Stimulated activated CD4-positive, alpha-beta T cell treated with anti-CD3 and anti-CD28 coated beads, Interleukin-2, amount 100 ng/mL, for 48 hours (primary cell): ENCODE results near the gene CPNE5.
A peak's percentile ranks its signal among the peaks of the same experiment; 100 is the strongest.
"Not testable (repeated sequence)": the region's sequence is repeated elsewhere in the genome, so short reads cannot be mapped to it uniquely, and the experiment has no call there.

ENCODE experiments used
- DNase-seq, 2 donors: peaks; one replicate each; pipeline ENCODE4 v3.0.0-alpha.2; 2020

Gene CPNE5

DNA sequence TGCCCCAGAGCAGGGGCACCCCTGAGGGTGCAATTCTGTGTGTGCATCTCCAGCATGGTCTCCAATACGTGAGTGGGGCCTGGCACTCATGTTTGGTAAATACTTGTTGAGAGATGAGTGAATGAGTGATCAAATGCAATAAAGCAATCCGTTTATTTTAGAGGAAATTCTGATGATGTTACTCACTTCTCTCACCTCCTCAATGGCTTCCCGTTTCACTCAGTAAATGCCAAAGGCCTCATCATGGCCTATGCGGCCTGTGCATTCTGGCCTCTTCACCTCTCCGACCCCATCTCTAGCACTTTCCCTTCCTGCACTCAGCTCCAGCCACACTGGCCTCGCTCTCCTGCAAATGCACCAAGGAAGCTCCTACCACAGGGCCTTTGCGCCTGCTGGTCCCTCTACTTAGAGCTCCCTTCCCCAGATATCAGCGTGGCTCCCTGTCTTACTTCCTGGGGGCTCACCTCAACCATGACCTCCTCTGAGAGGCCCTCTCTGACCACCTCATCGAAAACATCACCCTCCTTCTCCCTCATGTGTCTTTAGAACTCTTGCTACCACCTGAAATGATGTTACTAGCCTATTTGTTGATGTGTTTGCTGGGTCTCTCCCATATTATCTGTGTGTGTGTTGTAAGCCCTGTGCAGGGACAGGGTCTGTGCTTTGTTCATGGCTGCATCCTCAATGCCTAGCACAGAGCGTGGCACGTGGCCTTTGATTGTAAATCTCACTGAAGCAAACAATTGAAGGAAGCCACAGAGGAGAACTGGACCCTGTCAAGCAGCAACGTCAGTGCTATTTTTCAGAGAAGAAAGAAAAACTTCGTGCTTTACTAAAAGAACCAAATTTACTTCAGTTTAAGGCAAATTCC lies 99.1 kb downstream of the CPNE5 start:
- DNase-seq: no peak

DNA sequence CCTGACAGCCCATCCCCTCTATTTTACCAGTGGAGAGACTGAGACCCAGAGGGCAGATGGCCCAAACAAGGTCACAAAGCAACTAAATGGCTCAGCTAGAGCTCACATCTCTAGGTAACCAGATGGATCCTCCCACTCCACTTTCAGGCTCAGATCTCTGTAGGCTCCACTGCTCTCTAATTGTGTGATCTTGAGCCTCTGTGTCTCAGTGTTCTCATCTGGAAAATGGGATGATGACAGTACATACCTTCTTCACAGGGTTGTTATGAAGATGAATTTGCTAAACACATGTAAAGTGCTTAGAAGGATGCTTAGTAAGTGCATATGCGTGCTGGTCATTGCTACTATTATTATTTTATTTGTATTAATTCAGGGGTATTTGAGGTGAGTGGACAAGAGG lies 101.1 kb downstream of the CPNE5 start:
- no peak for DNase-seq

DNA sequence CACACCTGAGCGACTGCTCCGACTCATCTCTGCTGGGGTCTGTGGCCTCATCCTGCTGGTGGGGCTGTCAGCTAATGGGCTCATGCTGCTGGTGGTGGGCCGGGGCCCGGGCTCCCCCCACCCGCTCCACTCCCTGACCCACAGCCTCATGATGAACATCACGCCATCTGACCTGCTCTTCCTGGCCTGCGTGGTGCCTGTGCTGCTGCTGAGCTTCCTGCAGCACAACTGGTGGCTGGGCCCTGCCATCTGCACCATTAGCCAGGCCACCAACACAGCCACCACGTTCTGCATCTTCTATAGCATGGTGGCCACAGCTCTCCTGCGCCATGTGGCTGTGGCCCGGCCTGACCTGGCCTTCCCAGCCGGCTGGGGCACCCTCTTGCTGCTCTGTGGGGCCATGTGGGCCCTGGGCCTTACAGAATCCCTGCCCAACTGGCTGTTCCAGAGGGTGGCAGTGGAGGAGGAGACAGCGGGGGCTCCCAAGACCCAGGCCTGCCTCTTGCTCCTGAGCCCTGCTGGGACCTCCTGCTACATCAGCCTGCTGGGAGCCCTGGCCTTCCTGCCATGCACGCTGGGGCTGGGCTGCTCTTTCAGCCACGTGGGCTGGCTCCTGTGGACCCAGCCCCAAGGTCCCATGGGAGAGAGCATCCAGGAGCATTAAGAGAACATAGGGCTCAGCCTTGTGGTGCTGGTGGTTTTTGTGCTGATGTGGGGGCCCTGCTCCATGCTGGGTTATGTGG lies 102.0 kb downstream of the CPNE5 start:
- DNase-seq: no peak

DNA sequence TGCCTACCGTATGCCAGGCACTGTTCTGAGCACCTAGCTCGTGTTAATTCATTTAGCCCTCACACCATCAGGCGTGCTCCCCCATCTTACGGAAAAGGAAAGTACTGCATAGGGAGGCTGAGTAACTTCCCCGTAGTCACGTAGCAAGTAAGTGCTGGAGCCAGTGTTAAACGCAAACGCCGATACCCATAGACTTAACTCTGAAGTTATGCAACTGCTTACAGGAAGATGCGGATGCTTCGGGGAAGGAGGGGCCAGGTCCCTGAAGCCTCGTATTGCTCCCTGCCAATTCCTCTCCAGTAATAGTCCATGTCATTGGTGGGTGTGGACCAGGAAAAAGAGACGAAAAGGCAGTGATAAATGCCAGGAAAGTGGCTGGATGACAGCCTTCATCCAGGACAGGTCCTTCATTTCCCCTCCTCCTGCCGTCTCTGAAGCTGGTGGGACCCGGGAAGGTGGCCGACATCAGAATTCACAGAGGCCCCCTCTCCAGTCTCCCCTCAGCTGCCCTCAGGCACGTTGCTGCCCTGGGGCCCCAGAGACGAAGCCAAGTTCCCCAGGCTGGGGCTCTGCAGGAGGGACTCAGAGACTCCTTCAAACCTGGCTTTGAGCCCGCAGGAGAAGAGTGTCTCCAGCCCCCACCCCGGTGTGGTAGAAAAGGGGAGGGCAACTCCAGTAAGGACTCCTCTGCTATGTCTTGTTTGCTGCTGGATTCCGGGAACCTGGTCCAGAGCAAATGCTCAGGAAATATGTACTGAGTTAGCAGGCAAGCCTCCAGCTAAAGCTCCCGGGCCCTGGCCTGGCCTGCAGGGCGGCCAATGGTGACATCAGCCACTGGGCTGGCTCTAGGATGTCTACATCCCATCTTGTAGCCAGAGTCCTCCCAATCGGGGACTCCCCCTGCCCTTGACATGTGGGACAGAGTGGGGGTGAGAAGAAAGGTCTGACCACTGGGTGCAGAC lies 103.9 kb downstream of the CPNE5 start:
- no peak for DNase-seq

DNA sequence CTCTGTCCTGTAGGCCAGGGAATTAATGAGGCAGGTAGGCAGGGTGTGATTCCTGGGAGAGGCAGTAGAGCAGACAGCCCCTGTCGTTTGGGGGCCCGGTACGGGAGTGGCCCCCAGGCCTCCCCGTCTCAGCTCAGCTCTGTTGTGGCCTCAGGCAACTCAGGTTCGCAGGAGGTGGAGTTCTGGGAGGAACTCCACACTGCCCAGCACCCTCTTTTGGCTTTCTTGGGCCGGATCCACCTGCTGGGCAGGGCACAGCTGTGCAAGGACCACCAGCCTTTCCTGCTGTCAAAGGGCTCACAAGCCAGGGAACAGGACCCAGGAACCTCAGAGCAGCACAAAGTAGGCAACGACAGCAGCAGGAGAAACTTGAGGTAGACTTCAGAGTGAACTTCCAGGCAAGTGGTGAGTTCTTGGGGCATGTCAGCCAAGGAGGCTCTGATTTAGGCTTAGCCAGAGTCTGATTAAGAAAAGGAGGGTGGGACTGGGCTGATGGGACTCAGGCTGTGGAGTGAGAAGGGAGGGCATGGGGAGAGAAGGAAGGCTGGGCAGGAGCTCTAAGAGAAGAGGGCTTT lies 104.7 kb downstream of the CPNE5 start:
- no peak for DNase-seq

DNA sequence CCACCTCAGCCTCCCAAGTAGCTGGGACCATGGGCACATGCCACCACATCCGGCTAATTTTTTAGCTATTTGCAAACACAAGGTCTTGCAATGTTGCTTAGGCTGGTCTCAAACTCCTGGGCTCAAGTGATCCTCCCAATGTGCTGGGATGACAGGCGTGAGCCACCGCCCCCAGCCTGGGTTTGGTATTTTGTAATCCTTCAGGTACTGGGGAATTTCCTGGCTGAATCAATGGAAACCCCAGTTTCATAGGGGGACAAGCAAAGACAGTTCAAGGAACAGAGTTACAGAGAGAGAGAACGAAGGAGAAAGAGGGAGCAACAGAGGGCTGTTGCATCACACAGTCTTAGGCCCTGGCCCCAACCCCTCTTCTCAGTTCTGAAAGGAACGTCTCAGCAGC lies 105.9 kb downstream of the CPNE5 start:
- no peak for DNase-seq

DNA sequence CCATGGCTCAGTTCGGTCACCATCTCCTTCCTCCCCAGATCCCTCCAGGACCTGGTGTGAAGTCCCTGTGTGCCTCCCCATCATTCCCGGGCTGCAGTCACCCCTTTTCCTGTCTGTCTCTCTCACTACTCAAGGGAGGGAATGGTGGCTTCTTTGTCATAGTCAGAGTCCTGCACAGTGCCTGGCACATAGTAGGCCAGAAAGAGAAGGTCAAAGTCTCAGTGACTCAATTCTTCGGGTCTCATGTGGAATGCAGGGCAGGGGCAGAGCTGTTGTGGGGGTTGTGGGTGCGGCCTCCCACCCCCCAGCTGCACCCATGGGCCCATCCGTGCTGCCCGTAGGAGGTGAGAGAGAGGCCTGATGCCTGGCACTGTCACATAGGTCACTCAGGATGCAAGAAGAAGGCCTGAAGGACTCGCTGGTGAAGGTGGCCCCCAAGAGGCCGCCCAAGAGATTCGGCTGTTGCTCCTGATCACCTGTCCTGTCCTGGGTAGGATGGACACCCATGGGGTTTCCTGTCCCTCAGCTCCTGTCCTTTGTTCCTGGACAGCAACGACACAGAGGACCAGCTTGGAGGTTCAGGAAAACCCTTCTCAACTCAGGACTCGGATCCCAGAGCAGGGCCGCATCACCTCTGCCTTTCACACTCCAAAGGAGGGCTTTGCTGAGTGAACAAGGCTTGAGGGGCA lies 107.5 kb downstream of the CPNE5 start:
- DNase-seq: no peak

DNA sequence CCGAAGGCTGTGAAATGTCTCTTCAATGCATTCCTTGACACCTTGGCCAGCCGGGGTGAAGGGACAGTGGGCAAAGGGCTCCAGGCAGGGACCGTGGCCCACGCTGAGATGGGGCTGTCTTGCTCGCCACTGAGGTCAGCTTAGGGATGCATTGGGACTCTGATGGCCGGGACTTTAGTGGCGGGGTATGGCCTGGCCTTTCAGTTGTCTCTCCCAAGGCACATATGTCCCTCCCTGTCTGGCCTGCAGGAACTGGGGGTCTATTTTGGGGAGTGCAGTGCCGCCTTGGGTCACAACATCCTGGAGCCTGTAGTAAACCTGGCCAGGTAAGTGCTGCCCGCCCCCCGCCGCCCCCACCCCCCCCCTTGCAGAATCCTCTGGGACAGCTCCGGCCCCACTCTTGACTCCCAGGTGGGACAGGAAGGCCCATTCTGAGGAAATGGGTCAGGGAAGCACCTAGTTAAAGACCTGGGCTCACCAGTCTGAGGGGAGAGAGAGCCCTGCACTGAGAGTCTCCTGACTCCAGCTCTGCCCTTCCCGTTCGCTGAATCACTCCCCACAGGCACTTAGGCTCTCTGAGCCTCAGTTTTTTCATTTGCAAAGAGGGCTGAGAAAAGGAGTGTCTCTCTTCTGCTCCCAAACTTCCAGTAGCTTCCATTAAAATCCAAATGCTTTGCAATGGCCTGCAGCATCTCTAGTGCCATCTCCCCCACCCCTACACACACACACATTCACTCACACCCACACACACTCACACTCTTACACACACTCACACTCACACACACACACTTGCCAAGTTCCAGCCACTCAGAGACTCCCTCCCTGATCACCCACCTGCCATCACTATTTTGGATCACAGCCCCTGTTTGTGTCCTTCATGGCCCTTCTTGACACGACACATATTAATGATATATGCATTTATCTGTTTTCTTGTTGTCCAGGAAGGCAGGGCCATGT lies 108.5 kb downstream of the CPNE5 start:
- DNase-seq: no peak

DNA sequence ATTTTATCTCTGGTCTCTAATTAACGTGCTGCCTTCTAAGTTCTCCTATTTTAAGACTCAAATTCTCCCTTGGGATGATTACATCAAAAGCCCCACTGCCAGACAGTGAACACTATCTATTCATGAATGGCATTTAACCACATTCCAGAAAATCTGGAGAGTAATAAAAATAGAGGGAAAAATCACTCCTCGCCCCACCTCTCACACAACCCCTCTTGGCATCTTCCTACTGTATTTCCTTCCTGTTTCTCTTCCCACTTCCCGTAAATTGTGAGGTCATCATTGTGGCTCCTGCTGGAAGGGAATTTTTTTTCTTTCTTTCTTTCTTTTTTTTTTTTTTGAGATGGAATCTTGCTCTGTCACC lies 110.1 kb downstream of the CPNE5 start:
- no peak for DNase-seq

DNA sequence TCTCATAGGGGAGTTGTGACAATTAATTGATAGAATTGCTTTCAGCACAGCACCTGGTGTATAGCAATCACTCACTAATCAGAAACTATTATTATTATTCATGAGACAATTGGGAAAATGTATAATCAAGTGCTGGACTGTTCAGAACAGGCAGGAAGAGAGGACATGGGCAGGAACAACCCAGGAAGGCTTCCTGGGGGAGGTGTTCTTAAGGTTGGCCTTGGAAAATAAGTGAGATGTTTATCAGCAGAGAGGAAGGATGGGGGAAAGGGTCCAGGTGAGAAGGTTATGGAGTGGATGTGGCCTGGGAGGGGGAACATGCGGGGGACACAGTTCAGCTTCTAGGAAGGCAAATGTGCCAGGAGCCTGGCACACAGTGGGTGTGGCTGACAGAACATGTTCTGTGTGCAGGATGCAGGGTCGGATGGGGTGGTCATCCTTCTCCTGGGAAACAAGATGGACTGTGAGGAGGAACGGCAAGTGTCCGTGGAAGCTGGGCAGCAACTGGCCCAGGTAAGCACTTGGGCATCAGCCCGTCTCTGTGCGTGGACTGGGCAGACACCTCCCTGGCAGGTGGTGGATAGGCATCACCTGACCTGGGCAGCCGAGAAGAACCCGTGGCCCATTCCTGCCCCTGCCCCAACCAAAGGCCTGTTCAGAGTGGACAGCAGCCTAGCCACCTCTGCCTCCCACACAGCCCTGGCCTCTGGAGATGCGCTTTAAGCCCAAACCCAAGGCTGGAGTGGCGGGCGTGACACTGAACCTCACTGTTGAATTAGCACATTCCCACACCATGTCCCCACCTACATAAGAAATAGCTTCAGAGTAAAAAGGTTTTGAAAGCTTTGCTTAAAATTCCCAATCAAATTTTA lies 110.7 kb downstream of the CPNE5 start:
- DNase-seq: no peak

DNA sequence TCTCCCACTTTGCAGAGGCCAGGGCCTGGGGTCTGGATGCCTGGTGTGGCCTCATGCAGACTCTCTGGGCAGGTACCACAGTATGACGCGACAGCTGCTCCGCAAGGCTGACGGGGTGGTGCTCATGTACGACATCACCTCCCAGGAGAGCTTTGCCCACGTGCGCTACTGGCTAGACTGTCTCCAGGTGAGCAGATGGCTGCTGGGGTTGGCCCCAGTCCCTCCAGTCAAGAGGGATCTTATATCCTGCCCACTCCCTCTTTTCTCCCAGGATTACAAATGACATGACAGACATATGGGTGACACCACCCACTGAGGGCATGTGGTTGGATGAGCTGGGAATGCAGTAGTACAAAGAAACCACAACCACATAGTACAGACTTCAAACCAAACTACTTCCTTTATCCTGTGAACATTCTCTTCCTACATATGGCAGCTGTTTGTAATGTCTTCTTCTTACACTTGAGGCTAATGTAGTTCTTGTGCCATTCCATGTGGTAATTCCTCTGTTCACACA lies 111.7 kb downstream of the CPNE5 start:
- no peak for DNase-seq

DNA sequence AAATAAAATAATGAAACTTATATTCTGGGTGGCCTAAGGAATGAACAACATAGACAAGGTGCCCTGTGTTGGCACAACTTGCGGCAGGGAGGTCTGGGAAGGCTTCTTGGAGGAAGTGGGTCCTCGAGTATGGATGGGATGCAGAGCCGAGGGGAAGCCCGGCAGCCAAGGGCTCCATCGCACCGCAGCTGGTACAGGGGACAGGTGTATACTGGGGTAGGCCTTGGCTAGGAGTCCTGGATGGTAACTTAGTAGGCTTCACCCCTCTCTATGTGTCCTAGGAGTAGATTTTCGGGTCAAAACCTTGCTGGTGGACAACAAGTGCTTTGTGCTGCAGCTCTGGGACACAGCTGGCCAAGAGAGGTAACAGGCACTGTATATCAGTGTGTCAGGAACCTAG lies 113.7 kb downstream of the CPNE5 start:
- no peak for DNase-seq

DNA sequence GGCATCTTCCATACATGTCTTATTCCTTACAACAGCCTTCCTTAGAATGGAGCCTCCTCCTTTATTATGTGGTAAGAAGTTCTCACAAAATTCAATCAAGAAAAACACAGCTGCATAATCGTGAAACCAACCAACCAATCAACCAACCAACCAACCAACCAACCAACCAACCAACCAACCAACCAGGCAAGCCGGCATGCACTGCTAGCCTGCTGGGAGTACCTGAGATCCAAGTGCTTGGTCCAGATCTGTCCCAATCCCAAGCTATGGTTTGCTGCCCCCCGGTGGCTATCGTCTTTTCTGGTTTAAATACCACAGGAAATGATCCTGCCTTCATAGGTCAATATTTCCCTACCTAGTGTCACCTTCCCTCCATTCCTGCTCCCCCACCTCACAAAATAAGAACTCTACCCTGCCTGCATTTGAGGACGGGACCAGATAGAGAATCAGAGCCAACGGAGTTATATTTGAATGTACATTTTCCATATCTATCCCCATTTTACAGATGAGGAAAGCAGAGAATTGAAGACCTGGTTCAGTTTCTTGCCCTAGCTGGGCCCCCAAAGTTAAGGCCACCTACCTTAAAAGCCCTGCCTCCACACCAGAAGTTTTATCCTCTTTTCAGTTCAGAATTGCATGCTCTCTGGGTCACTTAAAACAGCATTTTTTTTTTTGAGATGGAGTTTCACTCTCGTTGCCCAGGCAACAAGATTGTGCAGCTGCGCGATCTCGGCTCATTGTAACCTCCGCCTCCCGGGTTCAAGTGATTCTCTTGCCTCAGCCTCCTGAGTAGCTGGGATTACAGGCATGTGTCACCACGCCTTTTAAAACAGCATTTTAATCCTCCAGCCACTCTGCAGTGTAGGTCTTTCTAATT lies 114.5 kb downstream of the CPNE5 start:
- peak; percentile 49 to 63 for DNase-seq

DNA sequence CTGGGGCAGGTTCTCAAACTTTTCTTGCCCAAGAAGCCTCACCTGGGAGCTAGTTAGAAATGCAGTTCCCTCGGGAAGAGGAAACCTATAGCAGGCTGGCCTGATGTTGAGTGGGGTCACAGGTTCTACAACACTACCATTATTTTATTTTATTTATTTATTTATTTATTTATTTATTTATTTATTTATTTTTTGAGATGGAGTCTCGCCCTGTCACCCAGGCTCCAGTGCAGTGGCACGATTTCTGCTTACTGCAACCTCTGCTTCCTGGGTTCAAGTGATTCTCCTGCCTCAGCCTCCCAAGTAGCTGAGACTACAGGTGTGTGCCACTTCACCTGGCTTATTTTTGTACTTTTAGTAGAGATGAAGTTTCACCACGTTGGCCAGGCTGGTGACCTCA lies 115.3 kb downstream of the CPNE5 start:
- DNase-seq: not testable (repeated sequence)

DNA sequence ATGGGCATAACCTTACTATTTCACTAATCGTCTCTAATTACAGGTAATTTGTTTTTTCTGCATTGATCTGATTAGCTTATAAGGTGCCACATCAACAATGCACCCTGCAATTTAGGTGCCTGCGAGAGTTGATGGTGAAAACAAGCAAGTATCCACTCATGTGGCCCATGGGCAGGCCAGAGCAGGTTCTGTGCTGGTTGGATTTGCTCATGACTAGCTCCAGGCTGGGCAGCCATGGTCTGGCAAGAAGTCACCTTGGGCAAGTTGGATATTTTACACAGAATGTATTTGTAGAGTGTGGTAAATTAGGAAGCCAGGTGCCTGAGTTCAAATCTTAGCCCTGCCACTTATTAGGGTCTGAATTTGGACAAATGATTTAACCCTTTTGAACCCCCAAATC lies 116.4 kb downstream of the CPNE5 start:
- DNase-seq: no peak

DNA sequence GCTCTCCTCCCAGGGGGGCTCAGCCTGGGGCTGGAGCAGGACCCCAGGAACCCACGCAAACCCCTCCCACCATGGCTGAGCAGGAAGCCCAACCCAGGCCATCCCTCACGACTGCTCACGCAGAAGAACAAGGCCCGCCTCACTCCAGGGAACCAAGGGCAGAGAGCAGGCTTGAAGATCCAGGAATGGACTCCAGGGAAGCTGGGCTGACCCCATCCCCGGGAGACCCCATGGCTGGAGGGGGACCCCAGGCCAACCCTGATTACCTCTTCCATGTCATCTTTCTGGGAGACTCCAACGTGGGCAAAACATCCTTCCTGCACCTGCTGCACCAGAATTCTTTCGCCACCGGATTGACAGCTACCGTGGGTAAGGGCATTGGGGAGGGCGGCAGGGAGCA lies 116.9 kb downstream of the CPNE5 start:
- no peak for DNase-seq

DNA sequence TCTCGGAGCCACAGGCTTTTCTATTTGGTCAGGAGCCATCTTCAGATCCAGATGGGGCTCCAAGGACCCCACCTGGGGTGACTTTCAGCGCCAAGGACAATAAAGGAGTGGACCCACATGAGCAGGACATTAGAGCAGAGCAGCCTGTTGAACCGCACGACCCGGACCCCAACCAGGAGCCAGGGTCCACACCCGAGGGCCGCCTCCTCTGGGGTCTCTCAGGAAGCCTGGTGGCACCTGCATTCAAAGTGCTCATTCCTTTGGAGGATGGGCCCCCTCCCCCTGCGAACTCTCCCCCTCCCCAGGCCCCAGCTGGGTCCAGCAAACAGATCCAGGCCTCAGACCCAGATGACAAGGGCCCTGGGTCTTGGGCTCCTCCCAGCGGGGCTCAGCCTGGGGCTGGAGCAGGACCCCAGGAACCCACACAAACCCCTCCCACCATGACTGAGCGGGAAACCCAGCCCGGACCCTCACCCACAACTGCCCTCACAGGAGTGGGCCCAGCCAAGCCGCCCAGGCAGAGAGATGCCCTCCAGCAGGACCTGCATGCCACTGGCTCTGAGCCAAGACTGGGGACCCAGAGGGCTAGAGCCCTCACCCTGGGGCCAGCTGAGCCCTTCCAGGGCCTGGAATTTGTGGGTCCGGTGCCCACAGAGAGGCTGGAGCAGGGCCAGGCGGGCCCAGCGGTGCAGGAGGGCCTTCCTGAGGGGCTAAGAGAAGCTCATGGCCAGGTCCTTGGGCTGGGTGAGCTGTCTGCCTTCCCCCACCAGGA lies 117.7 kb downstream of the CPNE5 start:
- no peak for DNase-seq
